ENCODE data around the gene GSTCD. TPM values are rescaled to one million over a fixed set of nuclear protein-coding genes. Genes with fewer than 3 reads are reported as not detected.

GSTCD gene
- total and polyA plus RNA-seq, 2 of the 4 experiments (the other 2 are of a cell fraction), result 5.2 to 20.3 TPM

- no peaks in the 10 kb centered on the region for H3K36me3 ChIP-seq (ENCODE audit: control insufficient read depth, insufficient read depth, low read length)
- no peak overlapping the region for H2BK5ac ChIP-seq (ENCODE audit: low read depth, low read length, poor library complexity, severe bottlenecking)
- H2BK20ac ChIP-seq (ENCODE audit: low read depth, low read length), result no peak overlapping the region
- in situ Hi-C loops (cut with MboI; ENCODE audit: low sequenced_read_pairs) (no loop called here), dilution Hi-C loops (cut with HindIII; ENCODE audit: low sequenced_read_pairs, unreplicated experiment) (no loop called here), intact Hi-C loops (cut with micrococcal nuclease) (no loop called here)
- H3K56ac ChIP-seq (ENCODE audit: extremely low read depth, insufficient read depth, low read length), result no peak overlapping the region
- no peak overlapping the region for H3K18ac ChIP-seq (ENCODE audit: low read depth, low read length)
- no peak overlapping the region for H2BK120ac ChIP-seq (ENCODE audit: low read depth, low read length)
- H3K4me1 ChIP-seq (ENCODE audit: control insufficient read depth, insufficient read depth, low read length), result no peaks in the 10 kb centered on the region
- H2AK9ac ChIP-seq (replicated peaks; ENCODE audit: low read depth, low read length, poor library complexity), result no peak overlapping the region
- H2AK5ac ChIP-seq (ENCODE audit: low read depth, low read length), result no peak overlapping the region
- H4K91ac ChIP-seq (ENCODE audit: insufficient read depth, low read depth, low read length), result no peak overlapping the region
- H3K4me2 ChIP-seq (ENCODE audit: low read depth, low read length), result no peak overlapping the region
- ATAC-seq (ENCODE audit: low read depth) (no peak), DNase-seq (no peak)
- H3K9me3 ChIP-seq (ENCODE audit: control insufficient read depth, insufficient read depth, low read length), result no peaks in the 10 kb centered on the region
- no peak overlapping the region for H3K4me3 ChIP-seq (ENCODE audit: insufficient read depth, low read depth, low read length)
- H3K79me1 ChIP-seq (ENCODE audit: low read depth in 1 of 2, low read length in 2 of 2), result no peaks in the 10 kb centered on the region; a peak in 1 of 4 replicates
- H4K20me1 ChIP-seq (ENCODE audit: insufficient read depth, low read length), result no peaks in the 10 kb centered on the region
- H2BK15ac ChIP-seq (ENCODE audit: low read depth, low read length), result no peak overlapping the region
- TF ChIP-seq MAFK (IDR thresholded peaks at IDR 0.05; ENCODE audit: low read depth, low read length), result no peak
- no peak for TF ChIP-seq MXI1 (IDR thresholded peaks at IDR 0.05; ENCODE audit: borderline replicate concordance, low read depth, low read length)
- TF ChIP-seq NFE2L2 (IDR thresholded peaks at IDR 0.05; ENCODE audit: low read depth, low read length), result no peak
- no peak for TF ChIP-seq RAD21 (IDR thresholded peaks at IDR 0.05; ENCODE audit: low read length)
- TF ChIP-seq MAZ (IDR thresholded peaks at IDR 0.05; ENCODE audit: borderline replicate concordance, low read depth, low read length), result no peak
- no peak for TF ChIP-seq CEBPB (IDR thresholded peaks at IDR 0.05; ENCODE audit: low read depth, low read length)
- TF ChIP-seq CTCF (conservative IDR thresholded peaks at IDR 0.05; ENCODE audit: low read depth, low read length), result no peak
- no peak for TF ChIP-seq ELK1 (IDR thresholded peaks at IDR 0.05; ENCODE audit: borderline replicate concordance, low read depth, low read length)
- TF ChIP-seq CHD1 (IDR thresholded peaks at IDR 0.05; ENCODE audit: low read depth, low read length), result no peak
- no peak for TF ChIP-seq RFX5 (IDR thresholded peaks at IDR 0.05; ENCODE audit: low read depth, low read length)
- no peak for TF ChIP-seq BHLHE40 (IDR thresholded peaks at IDR 0.05; ENCODE audit: low read depth, low read length)
- no peak overlapping the region for H4K8ac ChIP-seq (ENCODE audit: low read depth in 2 of 2, low read length in 2 of 2)
- ChIA-PET CTCF (no interaction called here), POLR2A (ENCODE audit: unreplicated experiment) (no interaction called here)
- no peak overlapping the region for H2AFZ ChIP-seq (replicated peaks; ENCODE audit: low read length, poor library complexity)
- WGBS, 2 experiments (ENCODE audit: extremely low coverage in 2 of 2, insufficient read length in 1 of 2), result no CpG with 5 or more reads among the region's 1 CpG
- H3K14ac ChIP-seq (replicated peaks; ENCODE audit: low read depth, low read length), result no peak overlapping the region
- H3K27ac ChIP-seq (ENCODE audit: insufficient read depth, low read length), result no peak overlapping the region
- H4K5ac ChIP-seq (ENCODE audit: low read depth, low read length), result no peak overlapping the region
- no peaks in the 10 kb centered on the region for H3K27me3 ChIP-seq (ENCODE audit: control insufficient read depth, insufficient read depth, low read length)
- BruUV-seq (replicated peaks), result no TSS peak
- H3K23ac ChIP-seq (ENCODE audit: low read depth, low read length), result no peak overlapping the region
- no peaks in the 10 kb centered on the region for H3K9me1 ChIP-seq (ENCODE audit: insufficient read depth, low read length)
- no peak overlapping the region for H3K9ac ChIP-seq (ENCODE audit: low read depth, low read length)
- H3K4ac ChIP-seq (ENCODE audit: low read depth, low read length), result no peak overlapping the region
Measured at GRCh38 chr4:105805501-105806120, 97.0 kb downstream of the GSTCD start.

All from IMR-90 (cell line).